H9 (cell line): Measurements from ENCODE around the gene ARAP1. TPM values are rescaled to one million over a fixed set of nuclear protein-coding genes. Genes with fewer than 3 reads are reported as not detected.

ENCODE experiments used
- DNase-seq: peaks from one replicate; pipeline ENCODE4 v3.0.0-alpha.2; 2017
- H2AFZ ChIP-seq: one replicate; pipeline ENCODE4 v1.6.1; 2013; ENCODE audit warnings: mild to moderate bottlenecking, low read length, control low read depth, moderate library complexity
- H2AK5ac ChIP-seq: 2 replicates; pipeline ENCODE4 v1.6.1; 2013; ENCODE audit warnings: low read length, control low read depth, mixed read lengths; ENCODE audit not compliant: insufficient read length
- H2BK120ac ChIP-seq: one replicate; pipeline ENCODE4 v1.6.1; 2013; ENCODE audit warnings: low read depth, mild to moderate bottlenecking, low read length, control low read depth, inconsistent platforms; ENCODE audit not compliant: poor library complexity, severe bottlenecking
- H2BK12ac ChIP-seq: 2 replicates; pipeline ENCODE4 v1.6.1; 2013; ENCODE audit warnings: low read length, control low read depth, mixed read lengths, low read depth; ENCODE audit not compliant: insufficient read length
- H2BK15ac ChIP-seq: 2 replicates; pipeline ENCODE4 v1.6.1; 2013; ENCODE audit warnings: low read depth, low read length, control low read depth
- H2BK20ac ChIP-seq: one replicate; pipeline ENCODE4 v1.6.1; 2013; ENCODE audit warnings: low read depth, mild to moderate bottlenecking, low read length, control low read depth, inconsistent platforms; ENCODE audit not compliant: poor library complexity, severe bottlenecking
- H2BK5ac ChIP-seq: 2 replicates; pipeline ENCODE4 v1.6.1; 2013; ENCODE audit warnings: low read length, control low read depth, mixed read lengths; ENCODE audit not compliant: insufficient read length
- H3K14ac ChIP-seq: 2 replicates; pipeline ENCODE4 v1.6.1; 2013; ENCODE audit warnings: low read length, control low read depth; ENCODE audit not compliant: insufficient read depth
- H3K18ac ChIP-seq: 2 replicates; pipeline ENCODE4 v1.6.1; 2013; ENCODE audit warnings: low read depth, mild to moderate bottlenecking, mixed read lengths, low read length, control low read depth; ENCODE audit not compliant: insufficient read length
- H3K23ac ChIP-seq: 2 replicates; pipeline ENCODE4 v1.6.1; 2013; ENCODE audit warnings: low read length, control low read depth, mixed read lengths, low read depth; ENCODE audit not compliant: insufficient read length
- H3K23me2 ChIP-seq: 2 replicates; pipeline ENCODE4 v1.6.1; 2013; ENCODE audit warnings: low read depth, mild to moderate bottlenecking, mixed read lengths, low read length, control low read depth; ENCODE audit not compliant: insufficient read length, poor library complexity, severe bottlenecking
- H3K27ac ChIP-seq: 2 replicates; pipeline ENCODE4 v1.5.1; 2013; ENCODE audit warnings: low read length, control low read depth, mixed read lengths, low read depth; ENCODE audit not compliant: insufficient read length
- H3K27me3 ChIP-seq: 2 replicates; pipeline ENCODE4 v1.6.1; 2013; ENCODE audit warnings: low read length, control low read depth, inconsistent platforms; ENCODE audit not compliant: insufficient read depth
- H3K4ac ChIP-seq: 2 replicates; pipeline ENCODE4 v1.6.1; 2013; ENCODE audit warnings: low read depth, mild to moderate bottlenecking, control low read depth, inconsistent platforms, low read length, moderate library complexity
- H3K4me1 ChIP-seq: 2 replicates; pipeline ENCODE4 v1.6.1; 2013; ENCODE audit warnings: low read length, control low read depth, inconsistent platforms; ENCODE audit not compliant: insufficient read depth
- H3K4me2 ChIP-seq: 2 replicates; pipeline ENCODE4 v1.6.1; 2013; ENCODE audit warnings: low read length, control low read depth, mixed read lengths; ENCODE audit not compliant: insufficient read length, insufficient read depth
- H3K56ac ChIP-seq: 2 replicates; pipeline ENCODE4 v1.6.1; 2013; ENCODE audit warnings: low read depth, mild to moderate bottlenecking, mixed read lengths, low read length, control low read depth; ENCODE audit not compliant: insufficient read length
- H3K79me1 ChIP-seq: 2 replicates; pipeline ENCODE4 v1.6.1; 2013; ENCODE audit warnings: low read depth, mild to moderate bottlenecking, moderate library complexity, low read length, control low read depth, inconsistent platforms; ENCODE audit not compliant: insufficient read depth, poor library complexity, severe bottlenecking
- H3K79me2 ChIP-seq: 2 replicates; pipeline ENCODE4 v1.6.1; 2013; ENCODE audit warnings: low read length, control low read depth, inconsistent platforms; ENCODE audit not compliant: insufficient read depth
- H3K9ac ChIP-seq: 2 replicates; pipeline ENCODE4 v1.6.1; 2013; ENCODE audit warnings: low read length, control low read depth, mixed read lengths; ENCODE audit not compliant: insufficient read length; ENCODE audit errors: extremely low read depth
- H3K9me3 ChIP-seq: one replicate; pipeline ENCODE4 v1.6.1; 2013; ENCODE audit warnings: low read depth, low read length, inconsistent platforms; ENCODE audit not compliant: control insufficient read depth
- H3T11ph ChIP-seq: one replicate; pipeline ENCODE4 v1.6.1; 2013; ENCODE audit warnings: mild to moderate bottlenecking, low read length, control low read depth, inconsistent platforms
- H4K20me1 ChIP-seq: one replicate; pipeline ENCODE4 v1.6.1; 2013; ENCODE audit not compliant: control insufficient read depth, insufficient read length, insufficient read depth
- H4K5ac ChIP-seq: 2 replicates; pipeline ENCODE4 v1.6.1; 2013; ENCODE audit warnings: low read depth, mild to moderate bottlenecking, mixed read lengths, low read length, control low read depth; ENCODE audit not compliant: insufficient read length
- H4K8ac ChIP-seq: replicated peaks from 2 replicates; pipeline ENCODE4 v1.6.1; 2013; ENCODE audit warnings: low read length, control low read depth, mixed read lengths, low read depth; ENCODE audit not compliant: insufficient read length
- H4K91ac ChIP-seq: 2 replicates; pipeline ENCODE4 v1.6.1; 2013; ENCODE audit warnings: low read depth, mild to moderate bottlenecking, moderate library complexity, mixed read lengths, low read length, control low read depth; ENCODE audit not compliant: insufficient read length
- H3K27ac Mint-ChIP-seq, 3 experiments: 2 replicates in 2 of 3; 3 replicates in 1 of 3; pipeline ENCODE4 v1.8.0; 2020 to 2021; ENCODE audit warnings: mixed read lengths in 3 of 3, mild to moderate bottlenecking in 1 of 3, moderate library complexity in 1 of 3
- H3K27me3 Mint-ChIP-seq: 2 replicates; pipeline ENCODE4 v1.8.0; 2021; ENCODE audit warnings: low read depth, mild to moderate bottlenecking, moderate library complexity, mixed read lengths
- H3K36me3 Mint-ChIP-seq, 3 experiments: 2 replicates in 2 of 3; 3 replicates in 1 of 3; pipeline ENCODE4 v1.8.0; 2020 to 2021; ENCODE audit warnings: low read depth in 3 of 3, mixed read lengths in 3 of 3; ENCODE audit not compliant: insufficient read depth in 1 of 3
- H3K4me1 Mint-ChIP-seq, 2 experiments: 2 replicates each; pipeline ENCODE4 v1.8.0; 2020; ENCODE audit warnings: mixed read lengths in 2 of 2
- H3K4me3 Mint-ChIP-seq, 2 experiments: 2 replicates in 1 of 2; 3 replicates in 1 of 2; pipeline ENCODE4 v1.8.0; 2020 to 2021; ENCODE audit warnings: mild to moderate bottlenecking in 2 of 2, mixed read lengths in 2 of 2, moderate library complexity in 1 of 2
- H3K9me3 Mint-ChIP-seq, 2 experiments: 2 replicates in 1 of 2; 3 replicates in 1 of 2; pipeline ENCODE4 v1.8.0; 2020; ENCODE audit warnings: mild to moderate bottlenecking in 2 of 2, mixed read lengths in 2 of 2, moderate library complexity in 1 of 2
- WGBS: extraction: QIAGEN DNeasy Blood & Tissue Kit; methylation state at CpG from one replicate; pipeline ENCODE4 v1.1.7; 2013; ENCODE audit warnings: missing lambda C conversion rate, low lambda C conversion rate, mixed read lengths; ENCODE audit not compliant: insufficient read length; ENCODE audit errors: extremely low coverage; 5-methylcytosine and 5-hydroxymethylcytosine counted together
- total RNA-seq: library from RNA; stranded (reverse); gene quantifications from 2 replicates; pipeline ENCODE4 v1.2.1, GENCODE V29; 2021
- TF ChIP-seq, protein P1 (sequence below): fragments of 200-600 bp; sonication (generic); conservative IDR thresholded peaks from 3 replicates; pipeline ENCODE4 v1.8.0; 2021; ENCODE audit warnings: antibody characterized with exemption, mild to moderate bottlenecking

ARAP1 gene
- total RNA-seq, 1 experiment from 2014 or later: 59.4 TPM

DNA sequence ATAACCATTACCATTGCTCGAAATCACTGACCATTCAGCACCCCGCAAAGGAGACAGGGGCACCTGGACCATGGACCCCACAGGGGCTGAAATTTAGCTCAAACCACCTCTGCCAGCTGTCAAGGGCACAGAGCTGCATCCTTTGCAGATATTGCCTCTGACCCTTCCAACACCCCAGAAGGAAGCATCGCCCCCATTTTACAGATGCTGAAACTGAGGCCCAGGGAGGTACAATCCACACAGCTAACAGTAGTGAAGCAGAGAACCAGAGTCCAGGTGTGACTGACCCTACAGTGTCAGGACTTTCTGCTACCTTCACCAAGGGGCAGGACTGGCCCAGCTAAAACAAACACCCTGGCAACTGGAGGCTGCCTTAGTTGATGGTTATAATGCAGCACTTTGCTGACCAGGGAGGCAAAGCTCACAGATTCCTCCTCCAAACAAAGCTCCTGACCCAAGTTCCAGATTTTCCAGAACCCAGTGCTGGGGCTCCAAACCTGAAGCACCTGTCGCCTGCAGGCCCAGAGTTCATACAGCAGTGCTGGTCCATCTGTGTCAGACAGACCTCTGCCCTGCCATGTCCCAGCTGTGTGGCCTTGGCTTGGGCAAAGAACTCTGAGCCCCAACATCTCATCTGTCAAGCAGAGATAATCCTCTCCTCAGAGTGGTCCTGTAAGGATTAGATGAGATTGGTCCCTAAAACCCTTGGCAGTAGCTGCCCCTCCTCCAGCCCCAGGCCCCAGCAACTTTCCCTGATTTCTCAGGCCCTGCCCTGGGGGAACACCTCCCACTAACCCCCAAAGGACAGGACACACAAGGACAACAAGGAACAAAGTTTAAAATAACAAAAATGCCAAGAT lies 15.2 kb upstream of the ARAP1 start:
- no peaks in the 10 kb centered on the region for H3K79me1 ChIP-seq
- no peaks in the 10 kb centered on the region for H3K23me2 ChIP-seq
- no peak overlapping the region for H3K56ac ChIP-seq
- H2BK5ac ChIP-seq: no peak overlapping the region
- no peak overlapping the region for H3T11ph ChIP-seq
- H3K23ac ChIP-seq: no peak overlapping the region
- no peaks in the 10 kb centered on the region for H3K4me1 ChIP-seq
- no peak overlapping the region for H4K5ac ChIP-seq
- no peak overlapping the region for H3K4ac ChIP-seq
- H3K79me2 ChIP-seq: no peaks in the 10 kb centered on the region
- H4K8ac ChIP-seq: no peak overlapping the region
- no peak overlapping the region for H2BK120ac ChIP-seq
- TF ChIP-seq, protein P1, sequence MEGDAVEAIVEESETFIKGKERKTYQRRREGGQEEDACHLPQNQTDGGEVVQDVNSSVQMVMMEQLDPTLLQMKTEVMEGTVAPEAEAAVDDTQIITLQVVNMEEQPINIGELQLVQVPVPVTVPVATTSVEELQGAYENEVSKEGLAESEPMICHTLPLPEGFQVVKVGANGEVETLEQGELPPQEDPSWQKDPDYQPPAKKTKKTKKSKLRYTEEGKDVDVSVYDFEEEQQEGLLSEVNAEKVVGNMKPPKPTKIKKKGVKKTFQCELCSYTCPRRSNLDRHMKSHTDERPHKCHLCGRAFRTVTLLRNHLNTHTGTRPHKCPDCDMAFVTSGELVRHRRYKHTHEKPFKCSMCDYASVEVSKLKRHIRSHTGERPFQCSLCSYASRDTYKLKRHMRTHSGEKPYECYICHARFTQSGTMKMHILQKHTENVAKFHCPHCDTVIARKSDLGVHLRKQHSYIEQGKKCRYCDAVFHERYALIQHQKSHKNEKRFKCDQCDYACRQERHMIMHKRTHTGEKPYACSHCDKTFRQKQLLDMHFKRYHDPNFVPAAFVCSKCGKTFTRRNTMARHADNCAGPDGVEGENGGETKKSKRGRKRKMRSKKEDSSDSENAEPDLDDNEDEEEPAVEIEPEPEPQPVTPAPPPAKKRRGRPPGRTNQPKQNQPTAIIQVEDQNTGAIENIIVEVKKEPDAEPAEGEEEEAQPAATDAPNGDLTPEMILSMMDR: no peak
- H3K36me3 Mint-ChIP-seq: no peaks in the 10 kb centered on the region
- H3K4me1 Mint-ChIP-seq: peaks cover 32 to 55% of the 10 kb centered on the region in 2 experiments
- H2BK12ac ChIP-seq: no peak overlapping the region
- H3K9ac ChIP-seq: no peak overlapping the region
- H3K27me3 ChIP-seq: no peaks in the 10 kb centered on the region
- H3K27ac ChIP-seq: no peak overlapping the region
- WGBS: no CpG with 5 or more reads among the region's 4 CpGs
- H3K9me3 Mint-ChIP-seq: no peaks in the 10 kb centered on the region
- H3K18ac ChIP-seq: no peak overlapping the region
- H3K27me3 Mint-ChIP-seq: no peaks in the 10 kb centered on the region; the same call in none of the 2 replicates
- H3K4me2 ChIP-seq: no peak overlapping the region
- no peak overlapping the region for H2BK15ac ChIP-seq
- no peaks in the 10 kb centered on the region for H4K20me1 ChIP-seq
- H3K9me3 ChIP-seq: no peaks in the 10 kb centered on the region
- no peak for DNase-seq
- H3K4me3 Mint-ChIP-seq: no peak overlapping the region; a peak in 1 of 5 replicates
- no peak overlapping the region for H2AK5ac ChIP-seq
- no peak overlapping the region for H3K14ac ChIP-seq
- no peak overlapping the region for H4K91ac ChIP-seq
- H2BK20ac ChIP-seq: no peak overlapping the region
- peak overlapping the region in 2 of 3 experiments; percentile 50 to 92; a peak in 3 of 7 replicates for H3K27ac Mint-ChIP-seq
- H2AFZ ChIP-seq: no peak overlapping the region
